ENCODE data around the gene ERVK3-1.

The ERVK3-1 gene

GRCh38 chr19:58274771-58275201 lies 30.4 kb upstream of the ERVK3-1 start:
- DNase-seq (ENCODE audit: low read depth) = no peak
- no peak for TF ChIP-seq CTCF (IDR thresholded peaks at IDR 0.05; ENCODE audit: insufficient read depth, low read depth, low read length, missing control alignments)
- H3K4me3 ChIP-seq (ENCODE audit: low read depth, low read length) = no peak overlapping the region

- H3K4me3 ChIP-seq (ENCODE audit: low read depth, low read length) = no peak overlapping the region
- DNase-seq (ENCODE audit: low read depth) = no peak
- no peak for TF ChIP-seq CTCF (IDR thresholded peaks at IDR 0.05; ENCODE audit: insufficient read depth, low read depth, low read length, missing control alignments)
Observed at GRCh38 chr19:58275564-58275963, 29.6 kb upstream of the ERVK3-1 start.

GRCh38 chr19:58277197-58277596 lies 28.0 kb upstream of the ERVK3-1 start:
- no peak overlapping the region for H3K4me3 ChIP-seq (ENCODE audit: low read depth, low read length)
- DNase-seq (ENCODE audit: low read depth) = no peak
- TF ChIP-seq CTCF (IDR thresholded peaks at IDR 0.05; ENCODE audit: insufficient read depth, low read depth, low read length, missing control alignments) = no peak

GRCh38 chr19:58277748-58278540 lies 27.2 kb upstream of the ERVK3-1 start:
- no peak for TF ChIP-seq CTCF (IDR thresholded peaks at IDR 0.05; ENCODE audit: insufficient read depth, low read depth, low read length, missing control alignments)
- DNase-seq (ENCODE audit: low read depth) = no peak
- H3K4me3 ChIP-seq (ENCODE audit: low read depth, low read length) = peak overlapping the region; percentile 83

- H3K4me3 ChIP-seq (ENCODE audit: low read depth, low read length) = peak within 1 kb of the TSS; percentile 83
- TF ChIP-seq CTCF (IDR thresholded peaks at IDR 0.05; ENCODE audit: insufficient read depth, low read depth, low read length, missing control alignments) = no peak
- peak; percentile 99 for DNase-seq (ENCODE audit: low read depth)
Observed at GRCh38 chr19:58278541-58279041, 26.6 kb upstream of the ERVK3-1 start, which contains the start of gene ZNF8. Gene ZNF8, plus strand, starts transcription at chr19:58278955. Its CDS starts 127 bp downstream, at chr19:58279082.

- H3K4me3 ChIP-seq (ENCODE audit: low read depth, low read length) = peak overlapping the region; percentile 83
- no peak for TF ChIP-seq CTCF (IDR thresholded peaks at IDR 0.05; ENCODE audit: insufficient read depth, low read depth, low read length, missing control alignments)
- DNase-seq (ENCODE audit: low read depth) = peak; percentile 58
Observed at GRCh38 chr19:58279042-58279924, 25.9 kb upstream of the ERVK3-1 start.

All from GM12865 (cell line).